ENCODE measurements around the gene ADAR.

The ADAR gene

DNA sequence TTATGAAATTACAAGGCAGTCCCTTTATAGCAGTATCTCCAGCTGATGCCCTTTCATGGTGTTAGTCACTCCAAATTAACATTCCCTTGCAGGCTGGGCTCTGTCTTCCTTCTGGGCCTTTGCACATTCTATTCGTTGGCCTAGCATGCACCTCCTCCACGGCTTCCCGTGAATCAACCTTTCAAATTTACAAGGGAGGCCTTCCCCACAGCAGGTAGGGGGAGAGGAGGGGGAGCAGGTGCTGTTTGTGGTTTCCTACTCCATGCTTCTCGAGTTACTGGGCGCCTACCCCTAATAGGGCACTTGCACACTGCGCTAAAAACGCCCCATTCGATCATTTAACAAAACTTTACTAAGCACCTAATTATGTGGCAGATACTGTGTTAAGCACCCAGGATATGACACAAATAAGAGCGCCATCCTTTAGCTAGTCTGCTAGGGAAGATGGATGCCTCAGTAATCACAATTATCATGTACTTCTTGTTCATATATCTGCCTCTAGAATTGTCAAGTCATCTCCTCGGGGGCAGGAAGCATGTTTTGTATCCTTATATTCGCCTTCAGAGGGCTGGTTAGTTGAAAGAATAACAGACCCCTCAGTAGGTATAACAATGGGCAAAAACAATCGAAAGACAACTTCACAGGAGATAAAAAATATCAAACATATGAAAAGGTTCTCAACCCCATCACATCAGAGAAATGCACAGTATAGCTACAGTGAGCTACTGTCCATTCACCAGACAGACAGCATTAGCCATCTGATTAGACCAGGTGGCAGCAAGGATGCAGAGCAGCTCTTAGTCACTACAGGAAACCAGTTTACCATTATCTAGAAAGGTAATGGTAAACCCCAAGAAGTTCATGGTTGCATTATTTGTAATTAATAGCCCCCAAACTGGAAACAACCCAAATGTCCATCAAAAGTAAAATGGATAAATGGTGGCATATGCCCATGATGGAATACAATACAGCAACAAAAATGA is 1.7 kb upstream of the ADAR start:
- Histone ChIP-seq H3K27me3 (no peaks in the 10 kb centered on the region), H3K36me3 (peaks cover 7 to 23% (median 16%) of the 10 kb centered on the region in 11 experiments; a peak in 17 of 22 replicates), H3K9me3 (replicated peaks in 1 of 11) (no peaks in the 10 kb centered on the region), H3K4me2 (peak overlapping the region; percentile 74 to 95 (median 83)), H4K20me1 (peaks cover 31 to 89% (median 69%) of the 10 kb centered on the region in 11 experiments), H3K4me3 (peak overlapping the region in 8 of 10 experiments; percentile 80 to 93 (median 90); a peak in 10 of 20 replicates), H3K27ac (peak overlapping the region in 9 of 11 experiments; percentile 93 to 99 (median 98); a peak in 18 of 22 replicates), H3K4me1 (peaks cover 52 to 65% (median 59%) of the 10 kb centered on the region in 10 experiments), H3K9ac (peak overlapping the region; percentile 91 to 99 (median 98); a peak in 18 of 22 replicates)
- TF ChIP-seq Cebpa-rat (IDR thresholded peaks at IDR 0.05) = no peak

DNA sequence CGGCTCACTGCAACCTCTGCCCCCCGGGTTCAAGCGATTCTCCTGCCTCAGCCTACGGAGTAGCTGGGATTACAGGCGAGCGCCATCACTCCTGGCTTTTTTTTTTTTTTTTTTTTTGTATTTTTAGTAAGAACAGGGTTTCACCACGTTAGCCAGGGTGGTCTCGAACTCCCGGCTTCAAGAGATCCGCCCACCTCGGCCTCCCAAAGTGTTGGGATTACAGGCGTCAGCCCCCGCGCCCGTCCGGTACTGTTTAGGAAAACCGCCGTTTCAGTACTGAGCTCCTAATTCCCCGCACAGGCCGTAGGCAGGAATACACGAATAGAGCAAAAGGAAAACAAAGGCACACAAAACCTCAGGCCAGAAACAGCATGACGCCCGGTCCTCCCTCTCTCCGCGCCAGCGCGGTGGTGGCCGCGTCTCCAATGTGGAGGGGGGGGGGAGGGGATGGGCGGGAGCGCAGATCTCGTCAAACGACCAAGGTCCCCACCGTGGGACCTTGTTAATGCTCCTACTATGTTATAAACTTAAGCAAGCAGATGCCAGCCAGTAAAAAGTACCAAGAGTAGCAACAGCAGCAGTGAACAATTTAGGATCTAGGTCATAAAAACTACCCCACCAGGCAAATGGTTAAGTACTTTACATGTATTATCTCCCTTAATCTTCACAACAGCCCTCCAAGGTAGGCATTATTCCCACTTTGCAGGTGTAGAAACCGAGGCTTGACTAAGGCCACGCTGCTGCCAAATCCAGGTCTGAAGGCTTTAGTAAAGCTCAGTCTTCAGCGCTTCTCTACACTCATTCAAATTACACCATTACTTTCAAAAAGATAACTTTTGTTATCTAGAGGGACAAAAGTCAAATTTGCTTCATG is 648 bp upstream of the ADAR start:
- peaks cover 35 to 89% (median 71%) of the 10 kb centered on the region in 11 experiments for H4K20me1 ChIP-seq
- peaks cover 17 to 31% (median 25%) of the 10 kb centered on the region in 11 experiments; a peak in 18 of 22 replicates for H3K36me3 ChIP-seq
- peak overlapping the region; percentile 91 to 99 (median 98) for H3K9ac ChIP-seq
- H3K27me3 ChIP-seq = no peaks in the 10 kb centered on the region
- peak overlapping the region; percentile 80 to 94 (median 90) for H3K4me3 ChIP-seq
- peak in 8 of 11 experiments; percentile 3 to 80 (median 46); a peak in 11 of 22 replicates for TF ChIP-seq Cebpa-rat (IDR thresholded peaks at IDR 0.05)
- H3K27ac ChIP-seq = peak overlapping the region; percentile 93 to 99 (median 98)
- H3K4me2 ChIP-seq = peak overlapping the region; percentile 74 to 95 (median 83)
- H3K9me3 ChIP-seq (replicated peaks in 1 of 11) = no peaks in the 10 kb centered on the region
- peaks cover 63 to 75% (median 69%) of the 10 kb centered on the region in 10 experiments for H3K4me1 ChIP-seq

DNA sequence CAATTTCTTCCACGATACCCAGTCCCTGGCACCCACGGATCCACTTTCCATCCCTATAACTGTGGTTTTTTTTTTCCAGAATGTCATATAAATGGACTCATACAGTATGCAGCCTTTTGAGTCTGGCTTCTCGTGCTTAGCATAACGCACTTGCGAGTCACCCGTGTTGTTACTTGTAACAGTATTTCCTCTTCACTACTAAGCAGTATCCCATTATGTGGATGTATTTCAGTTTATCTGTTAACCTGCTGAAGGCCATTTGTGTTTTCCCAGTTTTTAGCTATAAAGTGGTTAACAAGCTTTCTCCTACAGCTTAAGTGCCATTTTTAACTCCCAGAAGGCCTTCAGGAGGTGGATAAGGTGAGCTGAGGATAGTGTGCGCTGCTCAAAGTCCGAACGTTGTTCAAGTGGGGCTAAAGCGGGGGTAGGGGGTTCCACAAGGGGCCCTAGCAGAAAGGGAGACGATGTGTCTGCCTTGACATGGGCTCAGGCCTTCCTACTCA is 829 bp downstream of the ADAR start:
- Histone ChIP-seq H3K9ac (peak overlapping the region; percentile 91 to 99 (median 98)), H3K27me3 (no peaks in the 10 kb centered on the region), H3K36me3 (peaks cover 32 to 45% (median 40%) of the 10 kb centered on the region in 11 experiments), H3K4me1 (peaks cover 67 to 77% (median 70%) of the 10 kb centered on the region in 10 experiments), H3K27ac (peak overlapping the region; percentile 93 to 99 (median 98)), H3K4me3 (peak overlapping the region; percentile 80 to 94 (median 90)), H3K4me2 (peak overlapping the region; percentile 86 to 95 (median 92)), H4K20me1 (peaks cover 50 to 89% (median 76%) of the 10 kb centered on the region in 11 experiments), H3K9me3 (replicated peaks in 1 of 11) (no peaks in the 10 kb centered on the region)
- no peak for TF ChIP-seq Cebpa-rat (IDR thresholded peaks at IDR 0.05)

DNA sequence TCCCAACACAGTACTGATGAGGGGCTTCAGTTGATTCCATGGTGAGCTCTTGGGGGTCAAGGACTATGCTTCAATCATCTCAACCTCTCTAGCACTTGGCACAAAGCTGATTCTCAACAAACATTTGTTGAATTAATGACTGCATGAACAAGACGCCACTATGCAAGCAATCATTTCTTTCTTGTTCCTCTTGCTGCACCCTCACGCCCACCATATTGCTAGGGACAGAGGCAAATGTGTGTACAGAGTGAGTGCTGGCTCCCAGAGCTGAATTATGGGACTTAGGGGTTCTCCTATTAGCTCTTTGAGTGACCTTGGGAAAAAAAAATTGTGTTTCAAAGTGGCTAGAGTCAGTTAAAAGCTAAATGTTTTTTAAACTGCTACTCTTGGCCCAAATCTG is 2.5 kb downstream of the ADAR start:
- Histone ChIP-seq H3K27me3 (no peaks in the 10 kb centered on the region), H3K9me3 (replicated peaks in 1 of 11) (no peaks in the 10 kb centered on the region), H3K4me3 (no peak overlapping the region), H3K27ac (no peak overlapping the region), H4K20me1 (peaks cover 66 to 89% (median 79%) of the 10 kb centered on the region in 11 experiments), H3K4me1 (peaks cover 52 to 62% (median 57%) of the 10 kb centered on the region in 10 experiments), H3K9ac (no peak overlapping the region; a peak in 1 of 22 replicates), H3K4me2 (peak overlapping the region; percentile 21 to 95 (median 89); a peak in 21 of 22 replicates), H3K36me3 (peaks cover 48 to 61% (median 56%) of the 10 kb centered on the region in 11 experiments)
- TF ChIP-seq Cebpa-rat (IDR thresholded peaks at IDR 0.05) = no peak

DNA sequence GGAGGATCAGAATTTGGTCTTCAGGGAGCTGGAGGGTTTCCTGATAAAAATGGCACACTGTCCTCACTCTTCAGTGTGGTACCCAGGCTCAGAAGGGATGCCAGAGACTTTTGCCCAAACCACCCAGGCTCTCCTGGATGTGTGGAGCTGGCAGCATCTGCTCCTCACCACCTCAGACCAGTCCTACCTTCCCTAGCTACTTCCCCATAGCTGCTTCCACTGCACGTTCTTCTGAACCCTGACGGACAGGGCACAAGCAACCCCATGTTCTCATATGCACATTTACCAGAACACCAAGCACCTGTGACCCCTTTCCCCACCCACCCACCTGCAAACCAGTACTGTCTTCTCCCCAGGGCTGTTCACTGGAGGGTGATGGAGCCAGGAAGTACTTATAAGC is 4.7 kb downstream of the ADAR start:
- H4K20me1 ChIP-seq = peaks cover 88 to 95% (median 92%) of the 10 kb centered on the region in 11 experiments
- H3K36me3 ChIP-seq = peaks cover 69 to 83% (median 78%) of the 10 kb centered on the region in 11 experiments
- no peak for TF ChIP-seq Cebpa-rat (IDR thresholded peaks at IDR 0.05)
- peak overlapping the region in 4 of 11 experiments; percentile 2 to 86 (median 16); a peak in 4 of 22 replicates for H3K4me2 ChIP-seq
- H3K9ac ChIP-seq = no peak overlapping the region
- no peak overlapping the region for H3K27ac ChIP-seq
- H3K9me3 ChIP-seq (replicated peaks in 1 of 11) = no peaks in the 10 kb centered on the region
- H3K4me1 ChIP-seq = peaks cover 34 to 44% (median 39%) of the 10 kb centered on the region in 10 experiments
- no peak overlapping the region for H3K4me3 ChIP-seq
- no peaks in the 10 kb centered on the region for H3K27me3 ChIP-seq

DNA sequence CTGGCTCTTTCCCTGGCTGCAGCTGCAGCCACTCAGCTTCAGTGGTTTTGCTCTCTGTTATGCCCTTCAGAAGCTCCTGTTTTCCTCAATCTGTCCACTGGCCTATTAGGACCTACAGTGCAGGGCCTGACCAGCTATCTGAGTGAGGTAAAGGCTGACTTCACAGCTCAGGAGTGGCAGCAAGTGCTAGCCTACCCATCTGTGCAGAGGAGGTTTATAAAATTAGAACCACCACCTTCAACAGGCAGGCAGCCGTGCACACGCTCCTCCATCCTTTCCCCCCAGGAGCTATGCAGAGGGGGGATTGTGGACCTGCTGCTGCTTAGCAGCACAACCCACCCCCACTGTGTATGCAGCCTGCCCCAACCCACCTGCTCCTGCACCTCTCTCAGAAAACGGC is 8.3 kb downstream of the ADAR start:
- Histone ChIP-seq H3K27ac (no peak overlapping the region), H4K20me1 (peaks cover 93 to 100% (median 97%) of the 10 kb centered on the region in 11 experiments)

DNA sequence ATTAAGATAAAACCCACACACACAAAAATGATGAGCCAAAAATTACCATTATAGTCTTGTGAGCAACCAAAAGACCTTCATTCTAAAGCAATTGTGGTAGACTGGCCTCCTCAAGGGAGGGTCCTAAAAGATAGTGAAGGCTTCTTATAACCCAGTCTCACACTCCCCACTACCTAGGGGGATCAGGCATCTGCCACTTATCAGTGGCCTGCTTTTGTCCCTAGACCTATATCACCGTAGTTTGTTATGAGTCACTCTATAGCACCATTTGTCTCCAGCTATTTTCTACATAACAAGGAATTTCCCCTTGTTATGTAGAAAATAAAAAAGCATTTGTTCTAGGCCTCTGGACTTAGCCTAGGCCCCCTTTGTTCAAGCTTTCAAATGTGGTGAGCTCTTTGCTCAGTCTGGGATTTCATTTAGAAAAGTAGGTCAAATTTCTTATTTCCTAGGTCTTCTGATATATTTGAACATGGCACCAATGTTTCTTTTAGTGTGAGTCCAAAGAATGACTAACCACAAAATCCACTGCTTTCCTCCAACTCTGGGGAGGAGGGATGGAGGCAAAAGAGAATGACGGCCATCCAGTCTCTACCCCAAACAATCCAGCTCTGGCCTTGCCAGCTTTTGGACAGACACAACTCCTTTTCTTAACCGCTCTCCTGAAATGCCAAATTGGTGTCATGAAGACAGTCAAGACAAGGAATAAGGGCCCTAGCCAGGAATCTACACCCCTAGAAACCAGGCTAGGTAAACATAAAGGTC is 8.9 kb downstream of the ADAR start:
- Histone ChIP-seq H3K4me2 (no peak overlapping the region), H4K20me1 (peaks cover 87 to 100% (median 97%) of the 10 kb centered on the region in 11 experiments)
- no peak for TF ChIP-seq Cebpa-rat (IDR thresholded peaks at IDR 0.05)

More for the DNA sequence above, 8.3 kb downstream of the ADAR start:
- H3K27me3 ChIP-seq = no peaks in the 10 kb centered on the region
- no peak overlapping the region for H3K4me2 ChIP-seq
- H3K4me1 ChIP-seq = peaks cover 10 to 19% (median 15%) of the 10 kb centered on the region in 10 experiments; a peak in 18 of 20 replicates
- no peaks in the 10 kb centered on the region for H3K9me3 ChIP-seq (replicated peaks in 1 of 11)
- H3K36me3 ChIP-seq = peaks cover 97 to 100% (median 99%) of the 10 kb centered on the region in 11 experiments
- no peak for TF ChIP-seq Cebpa-rat (IDR thresholded peaks at IDR 0.05)
- no peak overlapping the region for H3K4me3 ChIP-seq
- H3K9ac ChIP-seq = no peak overlapping the region; a peak in 1 of 22 replicates

More for the DNA sequence above, 8.9 kb downstream of the ADAR start:
- peaks cover 5 to 13% (median 10%) of the 10 kb centered on the region in 10 experiments; a peak in 18 of 20 replicates for H3K4me1 ChIP-seq
- no peak overlapping the region for H3K4me3 ChIP-seq
- H3K27ac ChIP-seq = no peak overlapping the region
- peaks cover 98 to 100% (median 99%) of the 10 kb centered on the region in 11 experiments for H3K36me3 ChIP-seq
- no peaks in the 10 kb centered on the region for H3K9me3 ChIP-seq (replicated peaks in 1 of 11)
- no peaks in the 10 kb centered on the region for H3K27me3 ChIP-seq
- H3K9ac ChIP-seq = no peak overlapping the region; a peak in 1 of 22 replicates
